HEK293T (cell line): ENCODE measurements around the gene RCOR2.

Experiments
- CTCF ChIA-PET: fragments of 350-600 bp; formaldehyde crosslinking; extraction: SDS; loops from one replicate; lab custom pipeline; 2021; ENCODE audit warnings: antibody characterized with exemption, inconsistent platforms; lab: Yijun Ruan, JAX
- POLR2A ChIA-PET: fragments of 350-600 bp; formaldehyde crosslinking; extraction: SDS; loops from one replicate; lab custom pipeline; 2020; ENCODE audit warnings: antibody characterized with exemption, inconsistent platforms; lab: Yijun Ruan, JAX
- DNase-seq: peaks from one replicate; pipeline ENCODE4 v3.0.0; 2012; ENCODE audit warnings: mixed read lengths; ENCODE audit errors: extremely low spot score
- ARNT ChIP-seq: fragments of 450-650 bp; IDR thresholded peaks from 2 replicates; pipeline ENCODE4 v1.6.1; 2017; ENCODE audit warnings: mild to moderate bottlenecking
- BHLHE40 ChIP-seq: fragments of 450-650 bp; IDR thresholded peaks from 2 replicates; pipeline ENCODE4 v1.6.1; 2016; ENCODE audit warnings: mild to moderate bottlenecking, moderate library complexity, borderline replicate concordance
- CTBP1 ChIP-seq: fragments of 450-650 bp; IDR thresholded peaks from 2 replicates; pipeline ENCODE4 v1.6.1; 2016; ENCODE audit warnings: borderline replicate concordance
- ELF4 ChIP-seq: fragments of 450-650 bp; IDR thresholded peaks from 2 replicates; pipeline ENCODE4 v1.6.1; 2017; ENCODE audit warnings: antibody characterized with exemption
- FOXA1 ChIP-seq: fragments of 450-650 bp; IDR thresholded peaks from 2 replicates; pipeline ENCODE4 v1.6.1; 2016; ENCODE audit warnings: mild to moderate bottlenecking
- FOXK2 ChIP-seq: fragments of 450-650 bp; IDR thresholded peaks from 2 replicates; pipeline ENCODE4 v1.6.1; 2016; ENCODE audit warnings: mild to moderate bottlenecking
- FOXM1 ChIP-seq: fragments of 450-650 bp; IDR thresholded peaks from 2 replicates; pipeline ENCODE4 v1.6.1; 2017; ENCODE audit warnings: mild to moderate bottlenecking, borderline replicate concordance
- HDGF ChIP-seq: fragments of 450-650 bp; IDR thresholded peaks from 2 replicates; pipeline ENCODE4 v1.6.1; 2017; ENCODE audit warnings: antibody characterized with exemption, borderline replicate concordance
- L3MBTL2 ChIP-seq: fragments of 450-650 bp; conservative IDR thresholded peaks from 2 replicates; pipeline ENCODE4 v1.6.1; 2016; ENCODE audit warnings: mild to moderate bottlenecking
- LEF1 ChIP-seq: fragments of 450-650 bp; IDR thresholded peaks from 2 replicates; pipeline ENCODE4 v1.6.1; 2017; ENCODE audit warnings: mild to moderate bottlenecking, borderline replicate concordance
- NFRKB ChIP-seq: fragments of 450-650 bp; IDR thresholded peaks from 2 replicates; pipeline ENCODE4 v1.6.1; 2016; ENCODE audit warnings: mild to moderate bottlenecking, moderate library complexity
- PKNOX1 ChIP-seq: fragments of 450-650 bp; IDR thresholded peaks from 2 replicates; pipeline ENCODE4 v1.6.1; 2016
- SP1 ChIP-seq: fragments of 450-650 bp; IDR thresholded peaks from 2 replicates; pipeline ENCODE4 v1.6.1; 2017
- SUZ12 ChIP-seq: fragments of 450-650 bp; IDR thresholded peaks from 2 replicates; pipeline ENCODE4 v1.6.1; 2016; ENCODE audit warnings: mild to moderate bottlenecking
- TARDBP ChIP-seq: fragments of 450-650 bp; IDR thresholded peaks from 2 replicates; pipeline ENCODE4 v1.6.1; 2016
- ZNF384 ChIP-seq: fragments of 450-650 bp; IDR thresholded peaks from 2 replicates; pipeline ENCODE4 v1.6.1; 2016

RCOR2 gene

DNA sequence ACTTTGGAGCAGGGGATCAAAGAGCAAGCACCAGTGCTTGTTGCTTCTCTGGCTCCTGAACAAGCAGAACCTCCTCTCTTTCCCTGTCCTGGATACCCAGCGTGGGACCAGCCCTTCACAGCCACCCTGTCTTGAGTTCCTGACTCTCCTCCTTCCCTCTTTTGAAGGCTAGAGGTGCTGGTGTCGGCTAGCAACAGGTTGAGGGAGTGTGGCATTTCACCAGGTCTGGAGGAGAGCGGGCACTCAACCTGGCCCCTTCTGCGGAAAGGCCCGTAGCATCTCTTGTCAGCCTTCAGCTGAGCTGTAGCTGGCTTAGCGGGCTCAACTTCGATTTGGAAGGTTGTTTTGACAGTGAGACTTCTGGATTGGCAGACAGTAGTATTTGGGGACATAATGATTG is 26.6 kb downstream of the RCOR2 start:
- ChIA-PET CTCF (interaction anchor here (0.6 kb wide), 1 partner anchor 67 kb away, joined by 3 read pairs; no protein-coding TSS in a partner anchor), POLR2A (interaction anchor here (0.7 kb wide), 1 partner anchor 84 kb away, joined by 4 read pairs; the partner anchor contains the start of gene COX8A)
- TF ChIP-seq L3MBTL2 (no peak), FOXK2 (no peak), SUZ12 (no peak), ZNF384 (no peak), BHLHE40 (no peak), CTBP1 (no peak), FOXA1 (no peak), FOXM1 (no peak), TARDBP (no peak), ARNT (no peak), HDGF (no peak), ELF4 (no peak), PKNOX1 (no peak), LEF1 (no peak), SP1 (no peak), NFRKB (no peak)
- no peak for DNase-seq

- no peak for DNase-seq
- ChIA-PET CTCF (no interaction called here), POLR2A (no interaction called here)
- TF ChIP-seq SUZ12: no peak
- TF ChIP-seq FOXK2: no peak
- no peak for TF ChIP-seq NFRKB
- TF ChIP-seq CTBP1: no peak
- TF ChIP-seq FOXA1: no peak
- TF ChIP-seq TARDBP: no peak
- TF ChIP-seq L3MBTL2: no peak
- no peak for TF ChIP-seq PKNOX1
- TF ChIP-seq HDGF: no peak
- no peak for TF ChIP-seq ELF4
- no peak for TF ChIP-seq FOXM1
- no peak for TF ChIP-seq ARNT
- no peak for TF ChIP-seq SP1
- no peak for TF ChIP-seq LEF1
- no peak for TF ChIP-seq ZNF384
- TF ChIP-seq BHLHE40: no peak
Measured at GRCh38 chr11:63889344-63889743, 27.6 kb downstream of the RCOR2 start.

GRCh38 chr11:63888170-63889086 is 28.5 kb downstream of the RCOR2 start:
- ChIA-PET CTCF (no interaction called here), POLR2A (no interaction called here)
- TF ChIP-seq L3MBTL2: no peak
- TF ChIP-seq TARDBP: no peak
- TF ChIP-seq SUZ12: no peak
- TF ChIP-seq NFRKB: no peak
- TF ChIP-seq ZNF384: no peak
- no peak for TF ChIP-seq FOXK2
- no peak for TF ChIP-seq BHLHE40
- TF ChIP-seq CTBP1: no peak
- no peak for TF ChIP-seq FOXA1
- no peak for TF ChIP-seq LEF1
- TF ChIP-seq PKNOX1: no peak
- no peak for TF ChIP-seq ARNT
- no peak for TF ChIP-seq SP1
- DNase-seq: no peak

- CTCF ChIA-PET: no interaction called here
- TF ChIP-seq L3MBTL2 (no peak), TARDBP (no peak), ELF4 (no peak), FOXM1 (no peak), BHLHE40 (no peak), FOXK2 (no peak), HDGF (no peak), SUZ12 (no peak), NFRKB (no peak), ZNF384 (no peak), PKNOX1 (no peak), FOXA1 (no peak), CTBP1 (no peak), ARNT (no peak), SP1 (no peak), LEF1 (no peak)
- DNase-seq: no peak
- POLR2A ChIA-PET: interaction anchor here (0.7 kb wide), 1 partner anchor 49 kb away, joined by 3 read pairs; the partner anchor contains the start of gene MARK2
Measured at GRCh38 chr11:63887386-63887999, 29.5 kb downstream of the RCOR2 start.
